ENCODE measurements around the gene INPPL1.

The INPPL1 gene

DNA sequence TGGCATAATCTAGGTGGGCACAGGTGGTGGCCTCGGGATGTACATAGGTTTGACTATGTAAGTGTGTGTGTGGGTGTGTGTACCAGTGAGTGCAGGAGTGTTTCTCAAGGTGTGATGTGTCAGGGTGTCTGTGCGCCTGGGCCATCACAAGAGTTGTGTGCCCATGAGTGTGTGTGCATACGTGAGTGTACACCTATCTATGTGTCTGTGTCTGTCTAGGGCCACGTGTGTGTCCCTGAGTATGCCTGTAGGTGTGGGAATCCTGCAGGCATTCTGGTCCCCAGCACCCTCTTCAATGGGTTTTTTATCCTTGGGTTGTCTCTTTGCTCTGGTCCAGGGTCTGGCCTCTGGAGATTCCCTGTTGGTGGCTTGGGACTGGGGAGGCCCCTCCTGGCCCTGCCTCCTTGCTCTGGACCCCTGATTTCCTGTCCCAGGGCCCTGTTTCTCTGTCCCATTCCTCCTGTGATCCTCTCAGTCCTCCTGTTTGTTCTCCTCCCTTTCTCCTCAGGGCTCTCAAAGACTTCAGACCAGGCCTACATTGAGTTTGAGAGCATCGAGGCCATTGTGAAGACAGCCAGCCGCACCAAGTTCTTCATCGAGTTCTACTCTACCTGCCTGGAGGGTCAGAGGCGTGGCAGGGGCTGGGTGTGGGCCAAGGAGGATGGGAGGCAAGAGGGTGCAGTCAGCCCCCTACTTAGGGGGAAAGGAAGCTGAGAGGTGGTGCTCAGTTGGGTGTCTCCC lies 9.4 kb downstream of the INPPL1 start:
- DNase-seq: no peak

DNA sequence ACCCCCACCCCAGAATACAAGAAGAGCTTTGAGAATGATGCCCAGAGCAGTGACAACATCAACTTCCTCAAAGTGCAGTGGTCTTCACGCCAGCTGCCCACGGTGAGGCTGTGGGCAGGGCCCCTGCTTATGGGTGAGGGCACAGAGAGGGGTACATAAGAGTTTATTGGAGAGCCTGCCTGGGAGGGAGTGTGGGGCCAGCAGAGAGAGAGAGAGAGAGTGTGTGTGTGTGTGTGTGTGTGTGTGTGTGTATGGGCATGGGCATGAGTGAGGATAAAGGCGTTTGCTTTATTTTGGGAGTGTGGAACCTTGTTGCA lies 9.9 kb downstream of the INPPL1 start:
- no peak for DNase-seq

DNA sequence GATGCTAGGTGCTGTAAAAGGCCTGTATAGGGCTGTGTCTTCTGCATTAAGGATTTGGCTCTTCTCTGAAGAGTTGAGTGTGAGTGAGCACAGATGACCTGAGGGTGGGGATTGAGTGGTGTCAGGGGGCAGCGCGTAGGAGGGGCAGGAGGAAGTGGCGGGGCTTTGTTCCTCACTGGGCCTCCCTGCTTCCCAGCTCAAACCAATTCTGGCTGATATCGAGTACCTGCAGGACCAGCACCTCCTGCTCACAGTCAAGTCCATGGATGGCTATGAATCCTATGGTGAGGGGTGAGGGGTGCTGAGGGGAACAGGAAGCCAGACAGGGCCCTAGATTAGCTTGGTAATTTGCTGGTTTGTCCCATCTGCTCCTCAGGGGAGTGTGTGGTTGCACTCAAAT lies 10.4 kb downstream of the INPPL1 start:
- DNase-seq: no peak

DNA sequence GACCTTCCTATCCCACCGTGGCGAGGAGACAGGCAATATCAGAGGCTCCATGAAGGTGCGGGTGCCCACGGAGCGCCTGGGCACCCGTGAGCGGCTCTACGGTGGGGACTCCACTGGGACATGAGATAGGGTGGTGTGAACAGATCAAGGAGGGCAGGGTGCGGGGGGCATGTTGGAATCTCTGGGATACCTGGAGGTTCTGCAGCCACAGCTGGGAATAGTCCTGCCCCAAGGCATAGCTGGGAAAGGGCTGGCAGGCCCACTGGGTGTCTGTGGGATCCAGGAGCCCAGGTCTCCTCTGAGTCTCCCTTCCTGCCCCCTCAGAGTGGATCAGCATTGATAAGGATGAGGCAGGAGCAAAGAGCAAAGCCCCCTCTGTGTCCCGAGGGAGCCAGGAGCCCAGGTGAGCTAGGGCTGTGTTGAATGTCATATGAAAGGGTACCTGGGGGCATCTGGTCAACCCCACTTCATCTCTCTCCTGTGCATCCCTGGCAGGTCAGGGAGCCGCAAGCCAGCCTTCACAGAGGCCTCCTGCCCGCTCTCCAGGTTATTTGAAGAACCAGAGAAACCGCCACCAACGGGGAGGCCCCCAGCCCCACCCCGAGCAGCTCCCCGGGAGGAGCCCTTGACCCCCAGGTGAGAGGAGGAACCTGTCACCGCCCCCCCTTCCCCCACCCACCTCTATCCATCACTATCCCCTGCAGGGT lies 10.9 kb downstream of the INPPL1 start:
- DNase-seq: no peak

DNA sequence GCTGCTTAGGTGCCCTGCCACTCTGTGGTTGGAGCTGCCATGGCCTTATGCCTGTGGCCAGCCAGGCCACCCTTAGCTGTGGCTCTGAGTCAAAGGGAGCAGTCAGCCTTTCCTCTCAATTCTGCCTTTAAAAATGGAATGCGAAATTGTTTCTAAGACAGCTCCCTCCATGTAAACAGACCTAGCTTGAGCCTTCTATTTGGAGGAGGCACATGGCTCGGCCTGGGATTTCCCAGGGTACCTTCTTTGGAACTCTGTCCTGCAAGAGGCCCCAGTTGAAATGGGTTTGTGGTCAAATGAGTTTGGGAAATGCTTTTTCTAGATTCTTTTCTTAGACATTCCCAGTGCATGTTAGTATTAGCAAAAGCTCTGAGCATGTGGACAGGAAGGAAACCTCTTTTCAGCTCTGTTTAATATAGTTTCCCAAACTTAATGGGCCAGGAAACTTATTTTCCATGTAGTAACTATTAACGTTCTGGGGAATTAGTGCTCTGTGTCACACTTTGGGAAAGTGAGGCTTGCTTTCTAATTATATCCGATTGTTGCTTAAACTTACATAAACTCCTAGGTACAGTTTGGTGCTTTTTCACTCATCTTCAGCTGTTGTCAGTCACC lies 11.6 kb downstream of the INPPL1 start:
- no peak for DNase-seq

DNA sequence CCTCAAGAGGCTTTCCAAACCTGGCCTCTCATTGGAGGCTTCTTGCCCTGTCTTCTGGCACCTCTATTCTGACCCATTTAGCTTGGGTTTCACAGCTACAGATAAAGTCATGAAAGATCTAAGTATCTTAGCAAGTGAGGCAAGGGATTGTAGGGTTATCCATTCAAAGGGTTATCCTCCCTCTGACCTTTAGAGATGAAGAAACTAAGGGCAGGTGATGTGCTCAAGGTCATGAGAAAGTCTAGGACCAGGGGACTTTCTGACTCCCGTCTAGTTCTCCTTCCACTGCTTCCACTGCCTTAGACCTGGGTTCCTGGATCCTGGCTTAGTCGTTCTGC lies 12.2 kb downstream of the INPPL1 start:
- DNase-seq: no peak

DNA sequence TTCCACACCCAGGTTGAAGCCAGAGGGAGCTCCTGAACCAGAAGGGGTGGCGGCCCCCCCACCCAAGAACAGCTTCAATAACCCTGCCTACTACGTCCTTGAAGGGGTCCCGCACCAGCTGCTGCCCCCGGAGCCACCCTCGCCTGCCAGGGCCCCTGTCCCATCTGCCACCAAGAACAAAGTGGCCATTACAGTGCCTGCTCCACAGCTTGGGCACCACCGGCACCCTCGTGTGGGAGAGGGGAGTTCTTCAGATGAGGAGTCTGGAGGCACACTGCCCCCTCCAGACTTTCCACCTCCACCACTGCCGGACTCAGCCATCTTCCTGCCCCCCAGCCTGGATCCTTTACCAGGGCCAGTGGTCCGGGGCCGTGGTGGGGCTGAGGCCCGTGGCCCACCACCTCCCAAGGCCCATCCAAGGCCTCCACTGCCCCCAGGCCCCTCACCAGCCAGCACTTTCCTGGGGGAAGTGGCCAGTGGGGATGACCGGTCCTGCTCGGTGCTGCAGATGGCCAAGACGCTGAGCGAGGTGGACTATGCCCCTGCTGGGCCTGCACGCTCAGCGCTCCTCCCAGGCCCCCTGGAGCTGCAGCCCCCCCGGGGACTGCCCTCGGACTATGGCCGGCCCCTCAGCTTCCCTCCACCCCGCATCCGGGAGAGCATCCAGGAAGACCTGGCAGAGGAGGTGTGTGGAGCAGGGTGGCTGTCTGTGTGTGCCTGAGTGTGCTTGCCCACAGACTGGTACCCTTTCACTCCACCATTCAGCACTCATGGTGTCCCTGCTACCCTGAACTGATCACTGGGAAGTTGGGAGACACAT lies 12.8 kb downstream of the INPPL1 start:
- DNase-seq: no peak

DNA sequence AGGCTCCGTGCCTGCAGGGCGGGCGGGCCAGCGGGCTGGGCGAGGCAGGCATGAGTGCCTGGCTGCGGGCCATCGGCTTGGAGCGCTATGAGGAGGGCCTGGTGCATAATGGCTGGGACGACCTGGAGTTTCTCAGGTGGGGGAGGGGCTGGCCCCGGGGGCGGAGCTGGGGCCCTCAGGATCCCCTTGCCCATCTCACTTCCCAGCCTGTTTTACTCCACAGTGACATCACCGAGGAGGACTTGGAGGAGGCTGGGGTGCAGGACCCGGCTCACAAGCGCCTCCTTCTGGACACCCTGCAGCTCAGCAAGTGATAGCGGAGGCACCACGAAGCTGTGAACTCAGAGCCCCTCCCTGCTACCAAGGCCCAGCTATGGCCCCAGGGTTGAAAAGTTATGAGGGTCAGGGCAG lies 13.5 kb downstream of the INPPL1 start:
- DNase-seq: peak in 1 of 2 experiments; percentile 2

DNA sequence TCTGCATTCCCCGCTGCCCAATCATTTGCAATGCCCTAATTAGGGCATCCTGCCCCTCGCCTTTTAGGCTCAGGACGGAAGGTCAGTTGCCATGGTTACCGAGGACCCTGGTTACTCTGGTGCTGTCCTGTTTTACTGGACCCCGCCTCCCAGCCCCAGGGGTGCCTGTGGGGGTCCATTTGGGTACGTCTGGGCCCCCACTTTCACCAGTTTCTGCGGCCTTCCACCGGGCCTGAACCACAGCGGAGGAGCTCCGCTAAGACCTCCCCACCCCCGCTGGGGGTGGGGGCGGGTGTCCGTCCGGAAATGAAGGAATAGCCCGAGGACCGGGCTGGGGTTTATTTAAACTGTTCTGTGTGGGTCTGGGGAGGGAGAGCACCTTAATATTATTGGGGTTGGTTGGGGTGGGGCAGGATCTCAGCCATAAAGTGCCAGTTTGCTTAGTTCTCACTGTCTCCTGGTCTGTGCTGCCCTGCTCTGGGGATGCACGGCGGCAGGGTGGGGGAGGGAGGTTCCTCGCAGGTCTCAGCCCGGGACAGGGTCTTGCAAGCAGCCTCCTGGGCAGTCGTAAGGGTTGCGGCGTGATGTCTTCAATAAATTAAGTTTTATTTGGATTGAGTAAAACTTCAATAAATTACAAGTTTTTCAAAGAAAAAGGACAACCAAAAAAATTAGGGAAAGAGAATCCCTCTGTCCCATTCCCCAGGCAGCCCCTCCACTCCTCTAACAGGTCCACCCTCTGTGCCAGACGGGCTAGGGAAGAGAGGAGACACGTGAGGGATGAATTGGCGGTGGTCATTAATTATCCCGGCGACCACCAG lies 14.1 kb downstream of the INPPL1 start:
- no peak for DNase-seq

DNA sequence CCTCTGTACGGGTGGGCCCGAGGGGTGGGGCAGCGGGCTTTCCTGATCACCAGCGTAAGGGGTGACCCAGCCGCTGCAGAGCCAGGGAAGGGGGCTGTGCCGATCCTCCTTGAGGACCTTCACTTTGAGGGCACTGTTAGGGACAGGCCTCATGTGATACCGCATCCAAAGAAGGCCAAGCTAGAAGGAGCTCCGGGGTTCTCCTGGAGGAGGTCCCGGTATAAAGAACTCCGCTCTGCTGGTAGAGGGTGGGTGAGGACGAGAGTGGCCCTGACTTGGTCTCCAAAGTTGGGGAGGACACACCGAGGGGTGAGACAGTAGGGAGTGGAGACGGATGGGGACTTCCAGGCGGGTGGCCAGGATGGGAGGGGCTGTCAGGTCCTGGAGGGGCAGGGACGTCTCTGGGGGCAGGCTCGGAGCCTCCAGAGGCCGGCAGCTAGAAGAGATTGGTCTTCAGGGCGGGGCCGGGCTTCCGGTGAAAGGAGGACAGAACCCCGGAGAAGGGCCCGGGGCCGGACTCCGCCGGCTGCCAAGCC lies 14.8 kb downstream of the INPPL1 start:
- no peak for DNase-seq

DNA sequence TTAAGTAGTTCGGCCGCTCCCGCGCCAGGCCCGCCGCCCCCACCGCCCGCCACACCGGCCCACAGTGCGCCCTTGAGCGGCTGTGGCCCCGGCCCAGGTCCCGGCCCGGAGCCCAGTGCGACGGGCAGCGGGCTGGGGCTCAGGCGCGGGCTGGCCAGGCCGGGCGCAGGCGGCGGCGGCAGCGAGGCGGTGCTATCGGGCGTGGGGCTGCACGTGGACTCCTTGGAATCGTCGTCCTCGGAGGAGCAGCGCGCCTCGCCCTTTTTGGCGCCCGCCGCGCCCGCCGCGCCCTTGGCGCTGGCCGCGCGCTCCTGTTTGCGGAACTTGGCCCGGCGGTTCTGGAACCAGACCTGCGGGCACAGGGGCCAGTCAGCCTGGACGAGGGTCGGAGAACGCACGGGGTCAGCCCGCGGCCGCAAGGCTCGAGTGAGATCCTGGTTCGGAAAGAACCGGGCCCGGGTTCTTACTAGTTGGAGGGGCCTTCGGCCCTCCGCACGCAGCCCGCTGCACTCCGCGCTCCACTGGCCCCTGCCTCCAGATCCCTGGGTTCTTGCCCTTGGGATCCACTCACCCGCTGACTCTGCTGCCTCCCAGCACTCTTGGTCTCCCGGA lies 15.4 kb downstream of the INPPL1 start:
- DNase-seq: no peak

DNA sequence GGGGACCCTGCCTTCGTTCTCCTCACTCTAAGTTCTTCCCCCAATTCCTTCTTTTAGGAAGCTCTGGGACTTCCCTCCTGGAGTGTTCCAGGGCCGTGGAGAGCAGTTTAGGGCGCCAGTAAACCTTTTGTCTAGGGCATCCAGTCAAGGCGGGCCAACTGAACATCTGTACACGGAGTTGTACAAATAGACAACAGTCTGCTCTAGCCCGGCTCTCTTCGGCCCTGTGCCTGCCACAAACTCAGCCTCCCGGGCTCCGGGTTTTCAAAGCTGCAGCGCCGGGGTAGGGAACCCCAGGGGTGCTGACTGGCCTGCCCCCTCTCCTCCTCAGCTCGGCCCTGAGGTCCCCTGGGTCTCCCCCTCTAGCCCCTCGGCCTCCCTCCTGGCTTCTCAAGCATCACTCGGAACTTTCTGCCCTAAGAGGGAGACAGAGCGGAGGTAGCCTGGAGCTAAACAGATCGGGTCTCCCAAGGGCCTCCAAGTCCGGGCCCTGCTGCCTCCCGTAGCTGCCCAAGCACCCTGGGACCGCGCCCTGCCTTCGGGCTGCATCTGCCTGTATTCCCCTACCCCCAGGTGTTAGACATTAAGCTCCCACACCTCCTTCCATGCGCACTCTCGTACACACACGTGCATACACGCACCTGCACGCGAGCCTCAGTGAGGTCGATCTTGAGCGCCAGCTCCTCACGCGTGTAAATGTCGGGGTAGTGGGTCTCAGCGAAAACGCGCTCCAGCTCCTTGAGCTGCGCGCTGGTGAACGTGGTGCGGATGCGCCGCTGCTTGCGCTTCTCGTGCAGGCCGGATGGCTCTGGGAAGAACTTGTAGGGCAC lies 16.1 kb downstream of the INPPL1 start:
- peak in 1 of 2 experiments; percentile 18 for DNase-seq

DNA sequence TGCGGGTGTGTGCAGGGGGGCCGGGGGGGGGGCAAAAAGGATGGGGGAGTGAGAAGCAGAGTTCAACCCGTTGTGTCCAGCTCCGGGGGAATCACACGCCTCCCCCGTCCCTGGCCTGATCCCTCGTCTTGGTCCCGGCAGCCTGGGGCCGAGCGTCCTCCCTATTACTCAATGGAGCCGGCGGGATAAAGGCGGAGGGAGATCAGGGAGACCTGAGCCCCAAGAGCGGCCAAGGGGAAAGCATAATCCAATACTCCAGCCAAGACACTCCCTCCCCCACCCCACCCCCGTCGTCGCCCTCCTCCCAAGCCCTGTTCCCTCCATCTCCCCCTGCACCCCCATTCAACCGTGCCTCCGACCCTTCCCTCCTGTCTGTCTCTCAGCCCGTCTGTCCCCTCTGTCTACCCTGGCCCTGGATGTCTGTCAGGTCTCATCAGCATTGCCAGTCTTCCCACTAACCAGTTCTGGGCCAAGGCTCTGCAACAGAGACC lies 16.8 kb downstream of the INPPL1 start:
- no peak for DNase-seq

DNA sequence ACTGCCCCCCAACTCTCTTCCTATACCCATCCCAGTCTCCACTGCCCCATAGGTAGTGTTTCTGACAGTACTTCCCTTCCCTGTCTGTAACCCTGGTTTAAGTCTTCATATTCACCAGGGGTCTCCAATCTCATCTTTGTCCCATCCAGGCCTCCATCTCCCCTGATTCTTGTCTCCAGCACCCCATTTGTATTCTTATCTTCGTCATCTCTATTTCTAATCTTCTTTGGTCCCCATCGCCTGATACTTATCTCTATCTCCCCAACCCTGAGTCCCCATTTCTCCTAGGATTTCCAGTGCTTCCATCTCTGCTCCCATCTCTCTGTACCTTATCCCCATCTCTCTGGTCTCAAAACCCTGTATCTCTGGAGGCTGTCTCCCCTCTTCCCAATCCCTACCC lies 17.6 kb downstream of the INPPL1 start:
- no peak for DNase-seq

DNA sequence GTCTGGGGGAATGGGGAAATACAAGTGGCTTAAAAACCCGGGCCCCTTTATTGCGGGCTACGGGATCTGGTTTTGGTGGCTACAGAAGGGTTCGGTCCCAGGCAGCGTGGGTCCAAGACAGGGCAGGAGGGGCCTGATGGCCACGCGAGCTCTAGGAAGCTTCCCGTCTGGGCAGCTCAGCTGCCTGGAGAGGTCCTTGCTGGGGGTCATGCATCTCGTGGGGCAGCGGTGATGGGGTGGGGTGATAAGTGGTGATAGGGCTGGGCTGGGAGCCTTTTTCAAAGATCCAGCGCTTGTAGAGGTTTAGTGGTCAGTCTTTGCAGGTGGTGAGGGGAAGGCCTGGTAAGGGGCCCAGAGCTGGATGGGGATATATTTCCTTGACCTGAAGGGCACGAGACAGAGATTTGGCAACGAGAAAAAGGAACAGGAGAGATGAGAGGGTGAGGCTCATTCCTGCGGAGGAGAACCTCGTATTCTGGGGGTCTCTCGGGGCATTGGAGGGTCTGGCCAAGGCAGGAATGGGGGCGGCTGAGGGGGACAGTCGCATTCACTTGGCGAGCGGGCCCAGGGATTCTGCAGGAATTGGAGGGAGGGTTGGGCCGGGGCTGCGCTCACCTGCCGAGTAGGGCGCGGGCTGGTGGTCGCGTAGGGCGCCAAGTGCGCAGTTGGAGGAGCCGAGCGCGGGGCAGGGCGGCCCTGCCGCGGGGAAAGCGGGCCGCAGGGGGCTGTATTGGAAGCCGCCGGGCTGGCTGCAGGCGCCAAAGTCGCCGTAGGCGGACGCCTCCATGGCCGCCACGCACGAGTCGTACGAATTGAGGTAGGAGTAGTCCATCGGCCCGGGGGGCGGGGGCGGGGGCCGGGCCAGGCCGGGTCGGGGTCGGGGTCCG lies 18.8 kb downstream of the INPPL1 start:
- no peak for DNase-seq

DNA sequence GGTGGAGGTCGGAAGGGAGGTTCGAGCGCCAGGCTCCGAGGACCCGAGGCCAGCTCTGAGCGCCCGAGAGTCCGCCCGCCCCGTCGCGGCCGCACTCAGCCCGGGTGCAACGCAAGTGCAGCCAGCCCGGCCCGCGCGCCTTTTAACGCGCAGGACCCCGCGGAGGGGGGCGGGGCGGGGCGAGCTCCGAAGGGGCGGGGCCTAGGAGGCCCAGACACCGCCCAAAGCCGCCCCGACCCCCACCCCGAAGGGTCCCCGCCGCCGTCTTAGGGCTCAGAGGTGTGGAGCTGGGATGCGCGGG lies 19.4 kb downstream of the INPPL1 start, which contains the start of gene PHOX2A:
PHOX2A (minus strand) TSS at position 117 of the 301 bp plus-strand sequence. CDS start 172 bp downstream, outside the sequence.
- peak in 1 of 2 experiments; percentile 31 for DNase-seq

DNA sequence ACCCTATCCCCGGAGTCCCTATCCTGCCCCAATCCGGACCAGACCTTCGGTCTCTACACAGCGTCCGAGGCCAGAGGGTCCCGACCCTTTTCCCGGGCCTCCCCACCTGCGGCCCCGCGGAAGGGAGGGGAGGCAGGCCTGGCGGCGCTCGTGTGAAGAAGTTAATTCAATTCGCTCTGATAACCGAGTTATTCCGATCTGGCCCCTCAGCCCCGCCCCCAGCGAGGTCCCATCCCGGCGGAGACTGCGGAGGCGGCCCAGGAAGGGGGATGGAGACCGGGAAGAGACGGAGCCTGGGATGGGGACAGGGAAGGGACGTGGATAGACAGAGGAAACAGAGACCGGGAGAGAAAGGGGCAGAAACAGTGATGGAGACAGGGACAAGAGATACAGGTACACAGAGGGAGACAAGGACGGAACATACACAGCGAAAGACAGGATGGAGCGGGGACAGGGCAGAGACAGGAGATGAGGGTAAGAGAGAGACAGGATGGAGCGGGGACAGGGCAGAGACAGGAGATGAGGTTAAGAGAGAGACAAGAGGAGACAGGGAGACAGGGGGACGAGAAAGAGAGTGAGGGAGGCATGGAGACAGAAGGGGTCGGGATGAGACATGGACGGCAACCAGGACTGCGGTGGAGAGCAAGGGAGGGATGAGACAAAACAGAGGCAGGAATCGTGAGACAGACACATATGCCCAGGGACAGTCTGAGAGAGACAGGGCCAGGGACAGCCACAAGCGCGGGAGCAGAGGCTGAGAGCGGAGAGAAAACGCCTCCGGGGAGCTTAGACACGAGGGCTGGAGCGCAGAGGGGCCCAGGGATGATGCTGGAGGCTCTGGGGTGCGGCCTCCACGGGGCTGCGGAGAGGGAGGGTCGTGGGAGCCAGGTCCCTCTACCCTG lies 20.0 kb downstream of the INPPL1 start:
- DNase-seq: no peak

DNA sequence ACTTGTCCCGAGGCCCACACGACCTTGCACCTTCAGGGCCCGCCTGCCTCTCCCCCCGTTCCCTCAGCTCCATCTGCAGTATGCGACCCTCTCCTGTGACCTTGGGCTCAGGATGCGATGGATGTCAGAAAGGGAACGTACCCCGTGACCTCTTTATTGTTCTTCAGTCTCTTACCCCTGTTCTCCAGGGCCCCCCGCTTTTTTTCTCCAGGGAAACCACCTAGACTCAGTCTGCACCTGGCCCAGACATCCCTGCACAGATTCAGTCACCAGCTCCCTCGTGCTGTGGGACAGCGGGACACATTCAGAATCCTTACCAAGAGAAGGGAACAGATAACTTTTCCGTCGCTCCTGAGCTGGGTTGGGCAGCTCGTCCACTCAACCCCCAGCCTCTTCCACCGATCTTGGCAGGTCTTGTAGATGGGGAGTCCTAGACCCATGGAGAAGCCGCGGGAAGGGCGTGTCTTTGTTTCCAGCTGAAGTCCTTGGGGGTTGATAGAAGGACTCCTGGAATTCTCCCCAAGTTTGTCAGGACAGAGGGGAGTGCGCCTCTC lies 20.8 kb downstream of the INPPL1 start:
- DNase-seq: no peak
